K562 (cell line): ENCODE measurements around the gene TDG. TPM values are rescaled to one million over a fixed set of nuclear protein-coding genes. Genes with fewer than 3 reads are reported as not detected.
A peak's percentile ranks its signal among the peaks of the same experiment; 100 is the strongest.

Experiments used
- CBX1 ChIP-seq: sonication (generic); IDR thresholded peaks from 2 replicates; pipeline ENCODE4 v1.6.1; 2016; ENCODE audit warnings: antibody characterized with exemption, low read depth, mild to moderate bottlenecking
- CHD2 ChIP-seq: IDR thresholded peaks from 2 replicates; pipeline ENCODE4 v1.6.1; 2011; ENCODE audit warnings: low read depth, low read length
- ESRRA ChIP-seq: fragments of 450-650 bp; IDR thresholded peaks from 2 replicates; pipeline ENCODE4 v1.6.1; 2014; ENCODE audit warnings: low read depth, mild to moderate bottlenecking, moderate library complexity, borderline replicate concordance
- FOXA1 ChIP-seq: fragments of 450-650 bp; IDR thresholded peaks from 2 replicates; pipeline ENCODE4 v1.6.1; 2016; ENCODE audit warnings: mild to moderate bottlenecking, borderline replicate concordance
- FOXM1 ChIP-seq, 2 experiments: fragments of 450-650 bp in 1 of 2; sonication (generic) in 1 of 2; formaldehyde crosslinking in 1 of 2; IDR thresholded peaks; 2 replicates each; pipeline versions ENCODE4 v1.6.1 to v1.9.0; 2017 to 2022; ENCODE audit warnings: low read depth in 2 of 2, mild to moderate bottlenecking in 2 of 2, missing genetic modification reagents in 1 of 2, moderate library complexity in 1 of 2
- HDAC1 ChIP-seq, 2 experiments: fragments of 450-650 bp; IDR thresholded peaks; 2 replicates each; pipeline ENCODE4 v1.6.1; 2016 to 2017; ENCODE audit warnings: inconsistent platforms in 1 of 2, mild to moderate bottlenecking in 1 of 2, moderate library complexity in 1 of 2
- JUND ChIP-seq, 2 experiments: IDR thresholded peaks; 2 replicates in 1 of 2; 3 replicates in 1 of 2; pipeline ENCODE4 v1.6.1; 2011; ENCODE audit warnings: borderline replicate concordance in 2 of 2, low read depth in 2 of 2, low read length in 2 of 2, improper control_type of control experiment in 1 of 2, missing biosample characterization in 1 of 2, missing genetic modification characterization in 1 of 2, missing genetic modification reagents in 1 of 2
- RBM17 ChIP-seq: fragments of 200-400 bp; formaldehyde crosslinking; IDR thresholded peaks from 2 replicates; pipeline ENCODE4 v1.6.1; 2017; ENCODE audit warnings: low read depth, mild to moderate bottlenecking, low read length, borderline replicate concordance
- RBM25 ChIP-seq: fragments of 200-400 bp; formaldehyde crosslinking; IDR thresholded peaks from 2 replicates; pipeline ENCODE4 v1.6.1; 2018; ENCODE audit warnings: low read length, low read depth, moderate library complexity; ENCODE audit not compliant: severe bottlenecking
- YY1 ChIP-seq, 3 experiments: IDR thresholded peaks; 2 replicates each; pipeline ENCODE4 v1.6.1; 2011; ENCODE audit warnings: low read length in 2 of 3, mild to moderate bottlenecking in 2 of 3, moderate library complexity in 2 of 3, borderline replicate concordance in 1 of 3, control low read depth in 1 of 3, low read depth in 1 of 3; ENCODE audit not compliant: insufficient read depth in 3 of 3, insufficient replicate concordance in 2 of 3, control insufficient read depth in 1 of 3, insufficient read length in 1 of 3; ENCODE audit errors: extremely low read depth in 1 of 3
- ZFP36 ChIP-seq: fragments of 150-350 bp; IDR thresholded peaks from 2 replicates; pipeline ENCODE4 v1.6.1; 2018; ENCODE audit warnings: low read length, low read depth; ENCODE audit not compliant: partially characterized antibody
- ZNF584 ChIP-seq: fragments of 200-800 bp; sonication (Bioruptor generic); IDR thresholded peaks from 2 replicates; pipeline ENCODE4 v1.6.1; 2016; ENCODE audit warnings: low read depth, mild to moderate bottlenecking, missing genetic modification characterization, missing compliant biosample characterization
- ZNF707 ChIP-seq: fragments of 250-450 bp; sonication (Bioruptor Pico); conservative IDR thresholded peaks from 2 replicates; pipeline ENCODE4 v1.8.0; 2022; ENCODE audit warnings: inconsistent platforms, mild to moderate bottlenecking, moderate library complexity
- polyA plus RNA-seq, 8 experiments: library from polyadenylated mRNA; depleted of rRNA in 4 of 8; stranded (reverse) in 5 of 8; unstranded in 3 of 8; fragments of >200 nt; fragmentation: Nextera tagmentation in 2 of 8; fragmentation: Illumina TruSeq in 1 of 8; extraction: Ambion mirVana in 2 of 8; extraction: Trizol in 1 of 8; gene quantifications; 2 replicates each; pipeline versions ENCODE4 v1.2.1 to v1.2.3, GENCODE V29; 2011 to 2014; ENCODE audit warnings: inconsistent platforms in 1 of 8, missing spikeins in 1 of 8
- total RNA-seq, 7 experiments: library from RNA; depleted of rRNA in 6 of 7; stranded (reverse); fragments of >200 nt in 6 of 7; fragmentation: Illumina TruSeq in 2 of 7; extraction: Trizol in 2 of 7; gene quantifications; 2 replicates each; pipeline versions ENCODE4 v1.2.1 to v1.2.3, GENCODE V29; 2011 to 2021; ENCODE audit warnings: low replicate concordance in 1 of 7
- TF ChIP-seq, protein P1 (sequence below): fragments of 200-800 bp; sonication (Bioruptor generic); IDR thresholded peaks from 2 replicates; pipeline ENCODE4 v1.6.1; 2017; ENCODE audit warnings: missing genetic modification characterization, missing compliant biosample characterization
- TF ChIP-seq, protein P2 (sequence below): fragments of 250-450 bp; sonication (Bioruptor Pico); IDR thresholded peaks from 2 replicates; pipeline ENCODE4 v1.4.0; 2020
- TF ChIP-seq, protein P3 (sequence below), 2 experiments: fragments of 450-650 bp; conservative IDR thresholded peaks; 2 replicates each; pipeline ENCODE4 v1.6.1; 2017; ENCODE audit warnings: mild to moderate bottlenecking in 2 of 2, moderate library complexity in 2 of 2

The TDG gene
- total and polyA plus RNA-seq, 9 of the 15 experiments (the other 6 are each of a cell fraction or from before 2014, with no cell fraction given) = 37.6 to 77.2 (median 64.0) TPM

DNA sequence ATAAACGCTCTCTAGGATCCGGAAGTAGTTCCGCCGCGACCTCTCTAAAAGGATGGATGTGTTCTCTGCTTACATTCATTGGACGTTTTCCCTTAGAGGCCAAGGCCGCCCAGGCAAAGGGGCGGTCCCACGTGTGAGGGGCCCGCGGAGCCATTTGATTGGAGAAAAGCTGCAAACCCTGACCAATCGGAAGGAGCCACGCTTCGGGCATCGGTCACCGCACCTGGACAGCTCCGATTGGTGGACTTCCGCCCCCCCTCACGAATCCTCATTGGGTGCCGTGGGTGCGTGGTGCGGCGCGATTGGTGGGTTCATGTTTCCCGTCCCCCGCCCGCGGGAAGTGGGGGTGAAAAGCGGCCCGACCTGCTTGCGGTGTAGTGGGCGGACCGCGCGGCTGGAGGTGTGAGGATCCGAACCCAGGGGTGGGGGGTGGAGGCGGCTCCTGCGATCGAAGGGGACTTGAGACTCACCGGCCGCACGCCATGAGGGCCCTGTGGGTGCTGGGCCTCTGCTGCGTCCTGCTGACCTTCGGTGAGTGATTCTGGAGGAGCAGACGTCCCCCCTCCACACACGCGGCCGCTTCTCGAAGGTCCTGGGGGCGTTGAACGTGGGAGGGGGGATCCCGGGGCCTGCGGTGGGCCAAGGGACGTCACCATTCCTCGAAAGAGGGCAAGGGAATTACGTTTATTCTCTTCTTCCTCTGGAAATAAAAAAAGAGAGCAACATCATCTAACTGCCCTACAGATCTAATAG, 35.5 kb upstream of the TDG start, which contains the start of gene HSP90B1 (continued):
- TF ChIP-seq, protein P1, sequence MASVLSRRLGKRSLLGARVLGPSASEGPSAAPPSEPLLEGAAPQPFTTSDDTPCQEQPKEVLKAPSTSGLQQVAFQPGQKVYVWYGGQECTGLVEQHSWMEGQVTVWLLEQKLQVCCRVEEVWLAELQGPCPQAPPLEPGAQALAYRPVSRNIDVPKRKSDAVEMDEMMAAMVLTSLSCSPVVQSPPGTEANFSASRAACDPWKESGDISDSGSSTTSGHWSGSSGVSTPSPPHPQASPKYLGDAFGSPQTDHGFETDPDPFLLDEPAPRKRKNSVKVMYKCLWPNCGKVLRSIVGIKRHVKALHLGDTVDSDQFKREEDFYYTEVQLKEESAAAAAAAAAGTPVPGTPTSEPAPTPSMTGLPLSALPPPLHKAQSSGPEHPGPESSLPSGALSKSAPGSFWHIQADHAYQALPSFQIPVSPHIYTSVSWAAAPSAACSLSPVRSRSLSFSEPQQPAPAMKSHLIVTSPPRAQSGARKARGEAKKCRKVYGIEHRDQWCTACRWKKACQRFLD (CRISPR knock-in tag) = peak; percentile 87
- TF ChIP-seq RBM17 (no peak), ZNF584 (CRISPR knock-in tag) (peak; percentile 76; the same call in 1 of the 2 replicates), FOXM1 (IDR thresholded peaks at IDR 0.05; ENCODE audit: low read depth) (peak; percentile 98), FOXM1 (CRISPR knock-in tag; IDR thresholded peaks at IDR 0.05; ENCODE audit: low read depth) (peak; percentile 99), ESRRA (peak; percentile 69; the same call in 1 of the 2 replicates), ZFP36 (peak; percentile 7), CHD2 (peak; percentile 88), CBX1 (peak; percentile 54; the same call in 1 of the 2 replicates), RBM25 (peak; percentile 96), YY1 (IDR thresholded peaks at IDR 0.05; ENCODE audit: borderline replicate concordance in 1 of 3, control insufficient read depth in 1 of 3, extremely low read depth in 1 of 3, insufficient read depth in 3 of 3, insufficient read length in 1 of 3, insufficient replicate concordance in 2 of 3, low read depth in 1 of 3, low read length in 2 of 3) (peak in 2 of 3 experiments; percentile 42 to 56), HDAC1 (IDR thresholded peaks at IDR 0.05) (peak in 1 of 2 experiments; percentile 59; a peak in 2 of 4 replicates), JUND (IDR thresholded peaks at IDR 0.05; ENCODE audit: borderline replicate concordance, low read depth, low read length) (peak; percentile 24; the same call in 1 of the 2 replicates), JUND (tag; IDR thresholded peaks at IDR 0.05; ENCODE audit: borderline replicate concordance, low read depth, low read length) (no peak), ZNF707 (CRISPR knock-in tag) (no peak), FOXA1 (no peak)
- TF ChIP-seq, protein P2, sequence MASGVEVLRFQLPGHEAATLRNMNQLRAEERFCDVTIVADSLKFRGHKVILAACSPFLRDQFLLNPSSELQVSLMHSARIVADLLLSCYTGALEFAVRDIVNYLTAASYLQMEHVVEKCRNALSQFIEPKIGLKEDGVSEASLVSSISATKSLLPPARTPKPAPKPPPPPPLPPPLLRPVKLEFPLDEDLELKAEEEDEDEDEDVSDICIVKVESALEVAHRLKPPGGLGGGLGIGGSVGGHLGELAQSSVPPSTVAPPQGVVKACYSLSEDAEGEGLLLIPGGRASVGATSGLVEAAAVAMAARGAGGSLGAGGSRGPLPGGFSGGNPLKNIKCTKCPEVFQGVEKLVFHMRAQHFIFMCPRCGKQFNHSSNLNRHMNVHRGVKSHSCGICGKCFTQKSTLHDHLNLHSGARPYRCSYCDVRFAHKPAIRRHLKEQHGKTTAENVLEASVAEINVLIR (CRISPR knock-in tag) = peak; percentile 59
- TF ChIP-seq, protein P3, sequence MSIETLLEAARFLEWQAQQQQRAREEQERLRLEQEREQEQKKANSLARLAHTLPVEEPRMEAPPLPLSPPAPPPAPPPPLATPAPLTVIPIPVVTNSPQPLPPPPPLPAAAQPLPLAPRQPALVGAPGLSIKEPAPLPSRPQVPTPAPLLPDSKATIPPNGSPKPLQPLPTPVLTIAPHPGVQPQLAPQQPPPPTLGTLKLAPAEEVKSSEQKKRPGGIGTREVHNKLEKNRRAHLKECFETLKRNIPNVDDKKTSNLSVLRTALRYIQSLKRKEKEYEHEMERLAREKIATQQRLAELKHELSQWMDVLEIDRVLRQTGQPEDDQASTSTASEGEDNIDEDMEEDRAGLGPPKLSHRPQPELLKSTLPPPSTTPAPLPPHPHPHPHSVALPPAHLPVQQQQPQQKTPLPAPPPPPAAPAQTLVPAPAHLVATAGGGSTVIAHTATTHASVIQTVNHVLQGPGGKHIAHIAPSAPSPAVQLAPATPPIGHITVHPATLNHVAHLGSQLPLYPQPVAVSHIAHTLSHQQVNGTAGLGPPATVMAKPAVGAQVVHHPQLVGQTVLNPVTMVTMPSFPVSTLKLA (conservative IDR thresholded peaks at IDR 0.05) = peak; percentile 89 to 90
